BLaER1 treated with 17β-estradiol and CSF1 and Interleukin-3, amounts not matched to agents 10 nM and 100 nM (cell line): ENCODE measurements around the gene GAREM1.
A peak's percentile ranks its signal among the peaks of the same experiment; 100 is the strongest.

ENCODE experiments used
- H3K27ac ChIP-seq, 11 experiments: shearing (Covaris generic); formaldehyde crosslinking; 2 replicates each; pipeline ENCODE4 v1.8.1; 2022
- H3K27me3 ChIP-seq, 11 experiments: shearing (Covaris generic); formaldehyde crosslinking; 2 replicates each; pipeline ENCODE4 v1.8.1; 2022
- H3K36me3 ChIP-seq, 11 experiments: shearing (Covaris generic); formaldehyde crosslinking; 2 replicates each; pipeline ENCODE4 v1.8.1; 2022
- H3K4me1 ChIP-seq, 10 experiments: shearing (Covaris generic); formaldehyde crosslinking; 2 replicates each; pipeline ENCODE4 v1.8.1; 2022
- H3K4me2 ChIP-seq, 11 experiments: shearing (Covaris generic); formaldehyde crosslinking; 2 replicates each; pipeline ENCODE4 v1.8.1; 2022
- H3K4me3 ChIP-seq, 10 experiments: shearing (Covaris generic); formaldehyde crosslinking; 2 replicates each; pipeline ENCODE4 v1.8.1; 2022
- H3K9ac ChIP-seq, 11 experiments: shearing (Covaris generic); formaldehyde crosslinking; 2 replicates each; pipeline ENCODE4 v1.8.1; 2022
- H3K9me3 ChIP-seq, 11 experiments: shearing (Covaris generic); formaldehyde crosslinking; replicated peaks in 1 of 11; 2 replicates each; pipeline ENCODE4 v1.8.1; 2022
- H4K20me1 ChIP-seq, 11 experiments: shearing (Covaris generic); formaldehyde crosslinking; 2 replicates each; pipeline ENCODE4 v1.8.1; 2022
- Cebpa-rat ChIP-seq, 11 experiments: shearing (Covaris generic); IDR thresholded peaks; 2 replicates each; pipeline ENCODE4 v1.8.1; 2022

The GAREM1 gene

DNA sequence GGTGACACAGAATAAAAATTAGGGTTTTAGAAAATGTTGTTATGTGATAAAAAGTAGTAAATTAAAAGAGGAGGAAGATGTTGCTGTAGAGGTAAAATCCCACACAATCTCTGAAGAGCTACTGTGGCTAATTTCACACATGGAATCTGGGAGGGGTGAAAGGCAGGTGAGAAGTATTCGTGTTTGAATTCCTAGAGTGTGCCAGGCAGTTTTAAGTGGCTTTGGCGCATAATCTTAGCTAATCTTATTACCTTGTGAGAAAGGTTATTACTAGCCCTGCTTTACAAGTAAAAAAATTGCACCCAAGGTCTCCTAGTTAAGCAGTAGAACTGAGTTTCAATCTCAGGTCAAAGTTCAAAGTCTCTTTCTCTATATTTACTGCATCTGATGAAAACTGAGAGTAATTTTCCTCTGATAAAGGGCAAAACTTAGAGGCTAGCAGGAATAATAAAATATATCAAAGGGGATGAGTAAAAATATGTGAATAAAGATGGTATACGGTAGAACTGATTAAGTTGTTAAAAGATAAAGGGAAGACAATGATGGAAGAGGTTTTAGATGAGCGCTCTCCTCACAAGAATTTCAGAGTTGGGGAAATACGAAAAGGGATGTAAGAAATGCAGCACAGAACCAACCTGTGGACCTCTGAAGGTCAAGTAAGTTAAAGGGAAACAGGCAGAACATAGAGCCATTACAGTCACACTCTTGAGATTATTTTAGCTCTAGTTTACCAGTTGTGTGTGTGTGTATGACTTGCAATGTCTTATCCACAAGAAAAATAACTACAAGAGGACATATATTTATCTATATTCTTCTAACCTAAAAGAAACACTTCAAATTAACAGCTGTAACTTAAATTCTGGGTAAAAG lies 34.8 kb downstream of the GAREM1 start:
- H3K9me3 ChIP-seq, result peaks cover 5 to 11% (median 9%) of the 10 kb centered on the region in 11 experiments; a peak in 15 of 22 replicates
- no peaks in the 10 kb centered on the region for H3K4me1 ChIP-seq
- no peak overlapping the region for H3K9ac ChIP-seq
- TF ChIP-seq Cebpa-rat (IDR thresholded peaks at IDR 0.05), result no peak
- no peaks in the 10 kb centered on the region for H3K36me3 ChIP-seq
- no peak overlapping the region for H3K27ac ChIP-seq
- no peak overlapping the region for H3K4me2 ChIP-seq
- no peaks in the 10 kb centered on the region for H3K27me3 ChIP-seq
- H4K20me1 ChIP-seq, result no peaks in the 10 kb centered on the region
- H3K4me3 ChIP-seq, result no peak overlapping the region

DNA sequence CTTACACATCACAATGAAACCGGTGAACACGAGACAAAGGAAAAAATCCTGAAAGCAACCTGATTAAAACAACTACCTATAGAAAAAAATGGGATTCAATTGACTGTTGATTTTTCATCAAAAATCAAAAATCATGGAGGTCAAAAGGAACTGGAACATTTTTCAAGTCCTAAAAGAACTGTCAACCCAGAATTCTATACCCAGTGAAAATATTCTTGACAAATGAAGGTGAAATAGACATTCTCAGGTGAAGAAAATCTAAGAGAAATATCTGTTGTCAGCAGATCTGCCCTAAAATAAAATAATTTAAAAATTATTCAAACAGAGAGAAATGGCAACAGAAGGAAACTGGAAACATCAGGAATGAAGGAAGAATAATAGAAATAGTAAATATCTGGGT lies 38.9 kb downstream of the GAREM1 start:
- Histone ChIP-seq H3K4me1 (no peaks in the 10 kb centered on the region), H3K9ac (no peak overlapping the region), H3K27ac (no peak overlapping the region), H3K36me3 (no peaks in the 10 kb centered on the region), H3K4me3 (no peak overlapping the region), H3K4me2 (no peak overlapping the region), H4K20me1 (no peaks in the 10 kb centered on the region), H3K9me3 (peaks cover 5 to 16% (median 12%) of the 10 kb centered on the region in 11 experiments; a peak in 15 of 22 replicates), H3K27me3 (no peaks in the 10 kb centered on the region)
- TF ChIP-seq Cebpa-rat (IDR thresholded peaks at IDR 0.05), result no peak

DNA sequence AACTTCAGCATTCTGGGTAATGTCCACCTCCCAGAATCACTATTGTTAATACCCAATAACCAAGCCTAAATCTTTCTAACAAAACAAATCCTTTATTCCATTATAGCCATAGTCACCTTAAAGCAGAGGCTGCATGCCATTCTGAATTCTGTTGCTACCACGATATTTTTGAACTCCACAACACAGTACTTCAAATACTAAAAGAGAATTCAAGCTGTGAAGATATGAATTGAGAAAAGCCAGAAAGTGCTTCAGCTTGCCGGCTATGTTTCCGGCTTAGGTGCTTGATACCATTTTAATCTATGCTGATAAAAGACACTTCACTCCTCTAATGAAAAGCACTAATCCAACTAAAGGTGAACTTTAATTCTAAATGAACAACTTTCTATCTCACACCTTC lies 41.3 kb downstream of the GAREM1 start:
- no peak for TF ChIP-seq Cebpa-rat (IDR thresholded peaks at IDR 0.05)
- Histone ChIP-seq H3K36me3 (no peaks in the 10 kb centered on the region), H3K9me3 (peaks cover 5 to 16% (median 12%) of the 10 kb centered on the region in 11 experiments; a peak in 15 of 22 replicates), H3K4me3 (no peak overlapping the region), H3K4me1 (no peaks in the 10 kb centered on the region), H3K4me2 (no peak overlapping the region), H3K27me3 (no peaks in the 10 kb centered on the region), H4K20me1 (no peaks in the 10 kb centered on the region), H3K9ac (no peak overlapping the region), H3K27ac (no peak overlapping the region)

DNA sequence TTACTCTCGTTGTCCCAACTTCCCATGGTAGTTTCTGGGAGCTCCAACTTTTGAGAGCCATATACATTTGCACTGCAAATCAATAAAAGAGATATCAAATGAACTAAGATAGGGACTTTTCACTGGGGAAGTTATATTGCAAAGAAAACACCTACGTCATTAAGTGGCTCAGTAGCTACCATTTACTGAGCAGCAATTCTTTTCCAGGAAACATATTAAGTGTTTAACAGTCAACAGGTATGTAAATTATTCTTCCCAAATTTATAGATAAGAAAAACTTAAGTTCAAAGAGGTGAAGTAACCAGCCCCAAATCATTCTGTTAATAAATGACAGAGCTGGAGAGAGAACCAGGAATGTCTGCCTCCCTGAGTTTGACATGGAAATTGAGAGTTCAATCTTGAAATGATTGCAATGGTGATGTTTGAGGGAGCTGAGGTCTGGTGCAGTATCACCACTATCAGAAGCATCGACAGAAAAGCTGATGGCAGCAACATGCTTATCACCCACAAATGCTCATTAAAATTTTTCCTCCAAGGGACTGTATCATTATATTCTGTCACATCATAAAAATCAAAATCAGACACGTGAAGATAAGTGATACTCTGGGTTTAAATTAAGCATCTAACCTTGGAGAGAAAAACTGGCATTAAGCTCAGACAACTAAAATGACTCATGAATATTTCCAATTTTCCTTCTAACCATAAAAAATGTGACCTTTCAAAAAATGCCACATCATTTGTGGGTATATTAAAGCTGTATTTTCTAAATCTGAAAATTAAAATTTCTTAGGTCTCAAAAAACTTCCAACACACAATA lies 43.4 kb downstream of the GAREM1 start:
- no peaks in the 10 kb centered on the region for H4K20me1 ChIP-seq
- no peak overlapping the region for H3K4me2 ChIP-seq
- no peak overlapping the region for H3K4me3 ChIP-seq
- H3K4me1 ChIP-seq, result no peaks in the 10 kb centered on the region
- peaks cover 5 to 16% (median 12%) of the 10 kb centered on the region in 11 experiments; a peak in 15 of 22 replicates for H3K9me3 ChIP-seq
- no peak overlapping the region for H3K27ac ChIP-seq
- no peaks in the 10 kb centered on the region for H3K27me3 ChIP-seq
- TF ChIP-seq Cebpa-rat (IDR thresholded peaks at IDR 0.05), result no peak
- H3K36me3 ChIP-seq, result no peaks in the 10 kb centered on the region
- H3K9ac ChIP-seq, result no peak overlapping the region

DNA sequence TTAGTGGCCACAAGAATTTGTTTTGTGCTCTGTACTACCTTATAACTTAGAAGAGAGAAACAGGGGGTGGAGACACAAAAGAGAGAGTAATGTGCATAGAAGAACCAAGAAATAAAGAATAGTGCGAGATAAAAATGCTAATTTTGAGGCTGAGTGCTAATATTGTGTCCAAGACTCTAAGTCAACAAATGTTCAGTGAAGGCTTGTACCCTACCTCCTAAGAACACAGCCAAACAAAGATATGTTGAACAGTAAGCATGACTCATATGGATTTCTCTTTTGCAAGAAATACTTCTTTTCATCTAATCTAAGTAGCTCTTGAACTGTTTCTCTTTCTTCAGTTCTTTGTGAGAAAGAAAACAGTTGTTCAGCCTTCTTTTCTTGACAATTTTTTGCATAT lies 45.2 kb downstream of the GAREM1 start:
- Histone ChIP-seq H3K27me3 (no peaks in the 10 kb centered on the region), H3K4me3 (no peak overlapping the region), H3K4me1 (peaks cover 6 to 10% (median 9%) of the 10 kb centered on the region in 10 experiments), H4K20me1 (no peaks in the 10 kb centered on the region), H3K9ac (no peak overlapping the region), H3K9me3 (peaks cover 0 to 5% (median 0%) of the 10 kb centered on the region in 11 experiments; a peak in 1 of 22 replicates), H3K4me2 (no peak overlapping the region), H3K36me3 (no peaks in the 10 kb centered on the region), H3K27ac (no peak overlapping the region)
- TF ChIP-seq Cebpa-rat (IDR thresholded peaks at IDR 0.05), result no peak

DNA sequence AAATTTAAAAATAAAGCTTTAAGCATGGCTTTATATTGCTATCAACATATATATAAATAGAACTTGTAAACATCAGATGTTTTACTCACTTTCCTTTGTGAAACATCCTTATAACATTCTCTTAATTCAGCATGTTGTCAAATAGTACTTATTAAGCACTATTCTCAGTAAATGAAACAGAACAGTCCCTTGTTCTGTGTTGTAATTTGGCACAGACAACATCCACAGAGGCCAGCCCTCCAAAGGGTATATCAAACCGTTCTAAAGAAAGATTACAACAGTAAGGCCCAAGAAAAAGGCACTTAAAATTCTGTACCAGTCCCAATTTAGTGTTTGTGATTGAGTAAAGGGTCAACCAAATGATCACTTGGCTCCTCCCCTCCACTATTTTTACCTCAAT lies 46.0 kb downstream of the GAREM1 start:
- H3K27ac ChIP-seq, result no peak overlapping the region
- no peak overlapping the region for H3K4me3 ChIP-seq
- no peaks in the 10 kb centered on the region for H3K36me3 ChIP-seq
- no peak for TF ChIP-seq Cebpa-rat (IDR thresholded peaks at IDR 0.05)
- H3K27me3 ChIP-seq, result no peaks in the 10 kb centered on the region
- H3K9me3 ChIP-seq, result 0 out of 22 replicates have a peak, but pooled peaks cover 0 to 5% (median 0%) of the 10 kb centered on the region in 11 experiments
- H3K9ac ChIP-seq, result no peak overlapping the region
- no peak overlapping the region for H3K4me2 ChIP-seq
- H3K4me1 ChIP-seq, result peaks cover 14 to 18% (median 16%) of the 10 kb centered on the region in 10 experiments
- H4K20me1 ChIP-seq, result no peaks in the 10 kb centered on the region

DNA sequence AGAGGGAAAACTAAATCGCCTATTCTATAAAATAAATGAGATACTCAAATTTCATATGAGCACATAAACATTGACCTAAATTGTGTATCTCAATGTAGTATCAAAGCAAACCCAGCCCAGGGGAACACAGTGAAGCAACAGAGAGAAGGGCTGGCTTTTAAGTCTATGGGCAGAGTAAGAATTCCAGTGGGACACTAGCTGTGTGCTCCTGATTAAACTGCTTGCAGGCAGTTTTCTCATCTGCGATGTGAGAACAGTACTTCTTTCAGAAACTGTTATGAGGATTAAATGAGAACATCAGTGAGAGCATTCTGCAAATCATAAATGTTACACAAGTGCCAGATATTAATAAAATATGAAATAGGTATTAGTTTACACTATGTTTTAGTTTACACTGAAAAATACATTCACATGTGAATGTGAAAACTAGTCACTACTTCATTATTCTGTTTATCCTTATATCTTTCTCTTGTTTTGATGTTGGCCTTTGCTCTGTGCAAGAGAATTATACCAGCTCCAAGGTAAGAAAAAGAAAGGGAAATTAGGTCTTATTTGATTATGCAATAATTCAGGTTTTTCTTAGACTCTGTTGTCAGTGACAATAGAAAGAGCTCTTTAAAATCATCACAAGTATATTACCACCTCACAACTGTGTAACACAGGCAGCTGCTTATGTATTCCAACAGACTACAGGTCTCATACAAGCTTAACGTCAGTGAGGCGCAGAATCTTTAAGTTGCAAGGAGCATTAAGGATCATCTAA lies 47.5 kb downstream of the GAREM1 start:
- H3K4me3 ChIP-seq, result no peak overlapping the region
- H3K27me3 ChIP-seq, result no peaks in the 10 kb centered on the region
- no peak overlapping the region for H3K4me2 ChIP-seq
- no peaks in the 10 kb centered on the region for H4K20me1 ChIP-seq
- peak in 1 of 11 experiments; percentile 52; a peak in 2 of 22 replicates for TF ChIP-seq Cebpa-rat (IDR thresholded peaks at IDR 0.05)
- no peak overlapping the region for H3K27ac ChIP-seq
- no peak overlapping the region for H3K9ac ChIP-seq
- peaks cover 21 to 25% (median 23%) of the 10 kb centered on the region in 10 experiments for H3K4me1 ChIP-seq
- no peaks in the 10 kb centered on the region for H3K36me3 ChIP-seq
- 0 out of 22 replicates have a peak, but pooled peaks cover 0 to 1% (median 0%) of the 10 kb centered on the region in 11 experiments for H3K9me3 ChIP-seq

DNA sequence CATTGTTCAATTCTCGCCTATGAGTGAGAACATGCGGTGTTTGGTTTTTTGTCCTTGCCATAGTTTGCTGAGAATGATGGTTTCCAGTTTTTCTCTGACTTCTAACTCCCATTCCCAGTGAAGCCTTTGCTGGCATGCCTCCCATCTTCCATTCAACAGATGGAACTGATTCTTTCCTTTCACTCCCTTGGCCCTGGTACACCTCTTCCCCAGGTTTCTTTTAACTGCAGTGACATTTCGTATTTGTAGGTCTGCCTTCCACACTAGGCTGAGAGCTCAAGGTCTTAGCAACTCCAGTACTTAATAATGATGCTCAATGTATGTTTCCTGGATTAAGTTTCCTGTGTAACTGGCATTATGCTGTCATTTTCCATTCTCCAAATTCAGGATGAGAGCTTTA lies 48.5 kb downstream of the GAREM1 start:
- no peaks in the 10 kb centered on the region for H3K27me3 ChIP-seq
- H3K4me2 ChIP-seq, result no peak overlapping the region
- H3K27ac ChIP-seq, result no peak overlapping the region
- TF ChIP-seq Cebpa-rat (IDR thresholded peaks at IDR 0.05), result no peak
- H4K20me1 ChIP-seq, result no peaks in the 10 kb centered on the region
- no peaks in the 10 kb centered on the region for H3K36me3 ChIP-seq
- H3K9ac ChIP-seq, result no peak overlapping the region
- peaks cover 0 to 4% (median 2%) of the 10 kb centered on the region in 11 experiments; a peak in 6 of 22 replicates for H3K9me3 ChIP-seq
- peaks cover 21 to 25% (median 23%) of the 10 kb centered on the region in 10 experiments for H3K4me1 ChIP-seq
- H3K4me3 ChIP-seq, result no peak overlapping the region
